ENCODE data around the gene RAB8B. TPM values are rescaled to one million over a fixed set of nuclear protein-coding genes. Genes with fewer than 3 reads are reported as not detected.

RAB8B gene
- polyA plus RNA-seq, 1 donor from 2014 or later: 87.1 TPM

DNA sequence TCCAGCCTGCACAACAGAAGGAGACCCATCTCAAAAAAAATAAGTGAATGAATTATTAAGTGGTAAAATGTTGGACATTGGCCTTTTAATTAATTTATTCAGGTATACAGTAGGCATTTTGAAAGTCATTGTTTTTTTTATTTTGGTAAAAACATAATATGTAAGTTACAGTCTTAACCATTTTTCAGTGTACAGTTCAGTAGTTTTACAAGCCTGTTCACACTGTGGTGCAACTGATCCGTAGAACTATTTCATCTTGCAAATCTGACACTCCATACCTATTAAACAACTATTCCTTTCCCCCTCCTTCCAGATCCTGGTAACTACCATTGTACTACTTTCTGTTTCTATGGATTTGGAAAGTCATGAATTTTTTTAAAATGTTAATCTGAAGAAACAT lies 51.9 kb downstream of the RAB8B start:
- H3K27me3 ChIP-seq (ENCODE audit: insufficient read depth, low read depth, low read length): no peaks in the 10 kb centered on the region
- H3K9me2 ChIP-seq (ENCODE audit: insufficient read depth, low read length): no peaks in the 10 kb centered on the region
- no peaks in the 10 kb centered on the region for H4K20me1 ChIP-seq (ENCODE audit: insufficient read depth)
- H3F3A ChIP-seq (ENCODE audit: insufficient read depth, low read length, poor library complexity, severe bottlenecking): no peaks in the 10 kb centered on the region
- H3K79me2 ChIP-seq (replicated peaks; ENCODE audit: insufficient read depth, low read length): peaks cover 47% of the 10 kb centered on the region
- no peak overlapping the region for H2AFZ ChIP-seq (ENCODE audit: low read depth, low read length)
- H3K9me3 ChIP-seq (ENCODE audit: low read length): no peaks in the 10 kb centered on the region
- no peak overlapping the region for H3K4me3 ChIP-seq (ENCODE audit: low read length)
- H3K36me3 ChIP-seq (ENCODE audit: insufficient read depth, low read length): peaks cover 1% of the 10 kb centered on the region
- no peak overlapping the region for H3K9ac ChIP-seq (ENCODE audit: low read length)
- TF ChIP-seq EZH2 (IDR thresholded peaks at IDR 0.05; ENCODE audit: borderline replicate concordance, insufficient read depth, low read length, poor library complexity, severe bottlenecking): no peak
- no peak for TF ChIP-seq TAF1 (IDR thresholded peaks at IDR 0.05; ENCODE audit: low read depth)
- TF ChIP-seq, protein P1, sequence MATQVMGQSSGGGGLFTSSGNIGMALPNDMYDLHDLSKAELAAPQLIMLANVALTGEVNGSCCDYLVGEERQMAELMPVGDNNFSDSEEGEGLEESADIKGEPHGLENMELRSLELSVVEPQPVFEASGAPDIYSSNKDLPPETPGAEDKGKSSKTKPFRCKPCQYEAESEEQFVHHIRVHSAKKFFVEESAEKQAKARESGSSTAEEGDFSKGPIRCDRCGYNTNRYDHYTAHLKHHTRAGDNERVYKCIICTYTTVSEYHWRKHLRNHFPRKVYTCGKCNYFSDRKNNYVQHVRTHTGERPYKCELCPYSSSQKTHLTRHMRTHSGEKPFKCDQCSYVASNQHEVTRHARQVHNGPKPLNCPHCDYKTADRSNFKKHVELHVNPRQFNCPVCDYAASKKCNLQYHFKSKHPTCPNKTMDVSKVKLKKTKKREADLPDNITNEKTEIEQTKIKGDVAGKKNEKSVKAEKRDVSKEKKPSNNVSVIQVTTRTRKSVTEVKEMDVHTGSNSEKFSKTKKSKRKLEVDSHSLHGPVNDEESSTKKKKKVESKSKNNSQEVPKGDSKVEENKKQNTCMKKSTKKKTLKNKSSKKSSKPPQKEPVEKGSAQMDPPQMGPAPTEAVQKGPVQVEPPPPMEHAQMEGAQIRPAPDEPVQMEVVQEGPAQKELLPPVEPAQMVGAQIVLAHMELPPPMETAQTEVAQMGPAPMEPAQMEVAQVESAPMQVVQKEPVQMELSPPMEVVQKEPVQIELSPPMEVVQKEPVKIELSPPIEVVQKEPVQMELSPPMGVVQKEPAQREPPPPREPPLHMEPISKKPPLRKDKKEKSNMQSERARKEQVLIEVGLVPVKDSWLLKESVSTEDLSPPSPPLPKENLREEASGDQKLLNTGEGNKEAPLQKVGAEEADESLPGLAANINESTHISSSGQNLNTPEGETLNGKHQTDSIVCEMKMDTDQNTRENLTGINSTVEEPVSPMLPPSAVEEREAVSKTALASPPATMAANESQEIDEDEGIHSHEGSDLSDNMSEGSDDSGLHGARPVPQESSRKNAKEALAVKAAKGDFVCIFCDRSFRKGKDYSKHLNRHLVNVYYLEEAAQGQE (IDR thresholded peaks at IDR 0.05; ENCODE audit: borderline replicate concordance): no peak
- TF ChIP-seq SMC3 (conservative IDR thresholded peaks at IDR 0.05; ENCODE audit: poor library complexity): no peak
- TF ChIP-seq RAD21 (conservative IDR thresholded peaks at IDR 0.05): no peak
- TF ChIP-seq, protein P2, sequence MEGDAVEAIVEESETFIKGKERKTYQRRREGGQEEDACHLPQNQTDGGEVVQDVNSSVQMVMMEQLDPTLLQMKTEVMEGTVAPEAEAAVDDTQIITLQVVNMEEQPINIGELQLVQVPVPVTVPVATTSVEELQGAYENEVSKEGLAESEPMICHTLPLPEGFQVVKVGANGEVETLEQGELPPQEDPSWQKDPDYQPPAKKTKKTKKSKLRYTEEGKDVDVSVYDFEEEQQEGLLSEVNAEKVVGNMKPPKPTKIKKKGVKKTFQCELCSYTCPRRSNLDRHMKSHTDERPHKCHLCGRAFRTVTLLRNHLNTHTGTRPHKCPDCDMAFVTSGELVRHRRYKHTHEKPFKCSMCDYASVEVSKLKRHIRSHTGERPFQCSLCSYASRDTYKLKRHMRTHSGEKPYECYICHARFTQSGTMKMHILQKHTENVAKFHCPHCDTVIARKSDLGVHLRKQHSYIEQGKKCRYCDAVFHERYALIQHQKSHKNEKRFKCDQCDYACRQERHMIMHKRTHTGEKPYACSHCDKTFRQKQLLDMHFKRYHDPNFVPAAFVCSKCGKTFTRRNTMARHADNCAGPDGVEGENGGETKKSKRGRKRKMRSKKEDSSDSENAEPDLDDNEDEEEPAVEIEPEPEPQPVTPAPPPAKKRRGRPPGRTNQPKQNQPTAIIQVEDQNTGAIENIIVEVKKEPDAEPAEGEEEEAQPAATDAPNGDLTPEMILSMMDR (IDR thresholded peaks at IDR 0.05; ENCODE audit: poor library complexity, severe bottlenecking): no peak
- TF ChIP-seq POLR2AphosphoS5 (IDR thresholded peaks at IDR 0.05): no peak
- no peak for TF ChIP-seq EP300 (conservative IDR thresholded peaks at IDR 0.05; ENCODE audit: poor library complexity, severe bottlenecking)
- no peak for TF ChIP-seq MXI1 (conservative IDR thresholded peaks at IDR 0.05; ENCODE audit: poor library complexity, severe bottlenecking)
- no peak overlapping the region for H3K27ac ChIP-seq (ENCODE audit: low read length)
- no peak overlapping the region for H3K4me2 ChIP-seq (ENCODE audit: low read length)

DNA sequence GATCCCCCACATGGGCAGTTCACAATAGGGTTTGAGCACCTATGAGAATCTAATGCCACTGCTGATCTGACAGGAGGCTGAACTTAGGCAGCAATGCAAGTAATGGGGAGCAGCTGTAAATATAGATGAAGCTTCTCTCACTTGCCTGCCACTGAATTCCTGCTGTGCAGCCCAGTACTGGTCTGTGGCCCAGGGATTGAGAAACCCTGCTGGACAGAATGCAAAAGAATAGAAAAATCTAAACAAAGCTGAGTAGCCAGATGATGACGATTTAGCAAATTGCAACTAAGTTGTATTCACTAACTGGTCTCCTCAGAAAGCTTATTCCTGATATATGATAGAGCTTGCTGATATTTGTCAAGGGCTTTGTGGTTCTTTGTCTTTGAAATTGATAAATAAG lies 53.7 kb downstream of the RAB8B start:
- H3K27me3 ChIP-seq (ENCODE audit: insufficient read depth, low read depth, low read length): no peaks in the 10 kb centered on the region
- H3K4me2 ChIP-seq (ENCODE audit: low read length): no peak overlapping the region
- no peak overlapping the region for H3K27ac ChIP-seq (ENCODE audit: low read length)
- H4K20me1 ChIP-seq (ENCODE audit: insufficient read depth): no peaks in the 10 kb centered on the region
- peaks cover 6% of the 10 kb centered on the region for H3K36me3 ChIP-seq (ENCODE audit: insufficient read depth, low read length)
- H3K79me2 ChIP-seq (replicated peaks; ENCODE audit: insufficient read depth, low read length): peaks cover 37% of the 10 kb centered on the region
- no peak overlapping the region for H3K9ac ChIP-seq (ENCODE audit: low read length)
- TF ChIP-seq RAD21 (conservative IDR thresholded peaks at IDR 0.05) (no peak), POLR2AphosphoS5 (IDR thresholded peaks at IDR 0.05) (no peak), TAF1 (IDR thresholded peaks at IDR 0.05; ENCODE audit: low read depth) (no peak)
- no peaks in the 10 kb centered on the region for H3K9me2 ChIP-seq (ENCODE audit: insufficient read depth, low read length)
- no peak overlapping the region for H2AFZ ChIP-seq (ENCODE audit: low read depth, low read length)
- no peaks in the 10 kb centered on the region for H3K9me3 ChIP-seq (ENCODE audit: low read length)
- no peak overlapping the region for H3K4me3 ChIP-seq (ENCODE audit: low read length)
- no peaks in the 10 kb centered on the region for H3F3A ChIP-seq (ENCODE audit: insufficient read depth, low read length, poor library complexity, severe bottlenecking)

DNA sequence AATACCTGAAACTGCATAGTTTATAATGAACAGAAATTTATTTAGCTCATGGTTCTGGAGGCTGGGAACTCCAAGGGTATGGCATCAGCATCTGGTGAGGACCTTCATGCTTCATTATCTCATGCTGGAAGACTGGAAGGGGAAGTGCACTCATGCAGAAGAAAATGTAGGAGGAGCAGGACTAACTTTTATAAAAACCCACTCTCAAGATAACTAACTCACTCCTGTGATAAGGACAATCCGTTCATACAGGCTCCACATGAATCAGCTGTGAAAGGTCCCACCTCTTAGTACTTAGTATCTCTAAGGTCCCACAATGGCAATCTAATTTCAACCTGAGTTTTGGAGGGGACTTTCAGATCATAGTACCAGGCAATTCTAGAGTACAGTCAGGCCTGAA lies 54.4 kb downstream of the RAB8B start:
- no peak overlapping the region for H3K4me3 ChIP-seq (ENCODE audit: low read length)
- H3K79me2 ChIP-seq (replicated peaks; ENCODE audit: insufficient read depth, low read length): peaks cover 30% of the 10 kb centered on the region
- no peaks in the 10 kb centered on the region for H3K9me2 ChIP-seq (ENCODE audit: insufficient read depth, low read length)
- no peaks in the 10 kb centered on the region for H3K27me3 ChIP-seq (ENCODE audit: insufficient read depth, low read depth, low read length)
- TF ChIP-seq, protein P2 (IDR thresholded peaks at IDR 0.05; ENCODE audit: poor library complexity, severe bottlenecking): no peak
- TF ChIP-seq, protein P1 (IDR thresholded peaks at IDR 0.05; ENCODE audit: borderline replicate concordance): no peak
- TF ChIP-seq SMC3 (conservative IDR thresholded peaks at IDR 0.05; ENCODE audit: poor library complexity) (no peak), EZH2 (IDR thresholded peaks at IDR 0.05; ENCODE audit: borderline replicate concordance, insufficient read depth, low read length, poor library complexity, severe bottlenecking) (no peak), POLR2AphosphoS5 (IDR thresholded peaks at IDR 0.05) (no peak), EP300 (conservative IDR thresholded peaks at IDR 0.05; ENCODE audit: poor library complexity, severe bottlenecking) (no peak), RAD21 (conservative IDR thresholded peaks at IDR 0.05) (no peak), TAF1 (IDR thresholded peaks at IDR 0.05; ENCODE audit: low read depth) (no peak), MXI1 (conservative IDR thresholded peaks at IDR 0.05; ENCODE audit: poor library complexity, severe bottlenecking) (no peak)
- no peaks in the 10 kb centered on the region for H3F3A ChIP-seq (ENCODE audit: insufficient read depth, low read length, poor library complexity, severe bottlenecking)
- no peak overlapping the region for H2AFZ ChIP-seq (ENCODE audit: low read depth, low read length)
- no peaks in the 10 kb centered on the region for H4K20me1 ChIP-seq (ENCODE audit: insufficient read depth)
- H3K27ac ChIP-seq (ENCODE audit: low read length): no peak overlapping the region
- H3K9ac ChIP-seq (ENCODE audit: low read length): no peak overlapping the region
- H3K36me3 ChIP-seq (ENCODE audit: insufficient read depth, low read length): peaks cover 6% of the 10 kb centered on the region
- no peaks in the 10 kb centered on the region for H3K9me3 ChIP-seq (ENCODE audit: low read length)
- no peak overlapping the region for H3K4me2 ChIP-seq (ENCODE audit: low read length)

All from neural cell (in vitro differentiated cells).